HepG2 (cell line): ENCODE results near the gene HSDL2. TPM values are rescaled to one million over a fixed set of nuclear protein-coding genes. Genes with fewer than 3 reads are reported as not detected.

ENCODE experiments used
- CCDC6 ChIP-seq: sonication (generic); formaldehyde crosslinking; IDR thresholded peaks from 2 replicates; pipeline ENCODE4 v1.8.1; 2022; ENCODE audit warnings: mild to moderate bottlenecking, missing genetic modification reagents, moderate library complexity
- HMG20A ChIP-seq: IDR thresholded peaks from 2 replicates; pipeline ENCODE4 v1.6.1; 2016; ENCODE audit warnings: borderline replicate concordance
- KLF12 ChIP-seq: sonication (generic); formaldehyde crosslinking; IDR thresholded peaks from 2 replicates; pipeline ENCODE4 v1.4.0; 2020; ENCODE audit warnings: missing genetic modification reagents, borderline replicate concordance
- LCORL ChIP-seq, 2 experiments: fragments of 450-650 bp in 1 of 2; sonication (generic) in 1 of 2; formaldehyde crosslinking in 1 of 2; IDR thresholded peaks; 2 replicates each; pipeline versions ENCODE4 v1.5.0 to v1.6.1; 2017 to 2020; ENCODE audit warnings: antibody characterized with exemption in 1 of 2, missing genetic modification reagents in 1 of 2
- POLR2AphosphoS5 ChIP-seq: IDR thresholded peaks from 2 replicates; pipeline ENCODE4 v1.6.1; 2012; ENCODE audit warnings: low read depth, low read length
- SMAD3 ChIP-seq: sonication (generic); formaldehyde crosslinking; IDR thresholded peaks from 2 replicates; pipeline ENCODE4 v1.4.0; 2020; ENCODE audit warnings: missing genetic modification reagents
- STAG1 ChIP-seq: sonication (generic); formaldehyde crosslinking; IDR thresholded peaks from 2 replicates; pipeline ENCODE4 v1.4.0; 2020; ENCODE audit warnings: missing genetic modification reagents
- U2AF1 ChIP-seq: fragments of 200-400 bp; formaldehyde crosslinking; optimal IDR thresholded peaks from 2 replicates; pipeline ENCODE3; 2017; ENCODE audit warnings: mild to moderate bottlenecking, low read depth, low read length
- ZNF224 ChIP-seq: sonication (generic); formaldehyde crosslinking; IDR thresholded peaks from 2 replicates; pipeline ENCODE4 v1.5.0; 2020; ENCODE audit warnings: mild to moderate bottlenecking, missing genetic modification reagents
- ZNF263 ChIP-seq: sonication (generic); formaldehyde crosslinking; IDR thresholded peaks from 2 replicates; pipeline ENCODE4 v1.4.0; 2020; ENCODE audit warnings: missing genetic modification reagents
- ZNF329 ChIP-seq: sonication (generic); formaldehyde crosslinking; IDR thresholded peaks from 2 replicates; pipeline ENCODE4 v1.9.0; 2021; ENCODE audit warnings: low read depth, mild to moderate bottlenecking, missing genetic modification reagents
- ZNF557 ChIP-seq: sonication (generic); formaldehyde crosslinking; IDR thresholded peaks from 2 replicates; pipeline ENCODE4 v1.4.0; 2020; ENCODE audit warnings: missing genetic modification reagents
- ZSCAN21 ChIP-seq: sonication (generic); formaldehyde crosslinking; IDR thresholded peaks from 2 replicates; pipeline ENCODE4 v1.8.0; 2022; ENCODE audit warnings: mild to moderate bottlenecking, missing genetic modification reagents, moderate library complexity, borderline replicate concordance
- polyA plus RNA-seq, 8 experiments: library from polyadenylated mRNA; depleted of rRNA in 3 of 8; stranded (reverse) in 7 of 8; unstranded in 1 of 8; fragments of >200 nt; fragmentation: Illumina TruSeq in 4 of 8; extraction: Trizol in 4 of 8; gene quantifications; 2 replicates each; pipeline versions ENCODE4 v1.2.1 to v1.2.3, GENCODE V29; 2011 to 2016; ENCODE audit warnings: low read depth in 4 of 8, missing spikeins in 1 of 8, mixed read lengths in 1 of 8; ENCODE audit not compliant: insufficient read depth in 1 of 8
- total RNA-seq, 5 experiments: library from RNA; depleted of rRNA; stranded (reverse); fragments of >200 nt; fragmentation: Illumina TruSeq; extraction: Trizol; gene quantifications; 2 replicates each; pipeline ENCODE4 v1.2.3, GENCODE V29; 2016; ENCODE audit warnings: low read depth in 1 of 5
- TF ChIP-seq, protein P1 (sequence below): sonication (generic); formaldehyde crosslinking; IDR thresholded peaks from 2 replicates; pipeline ENCODE4 v1.4.0; 2020; ENCODE audit warnings: mild to moderate bottlenecking, missing genetic modification reagents
- TF ChIP-seq, protein P2 (sequence below): sonication (generic); formaldehyde crosslinking; conservative IDR thresholded peaks from 2 replicates; pipeline ENCODE4 v1.4.0; 2020; ENCODE audit warnings: missing genetic modification reagents
- TF ChIP-seq, protein P3 (sequence below): sonication (generic); formaldehyde crosslinking; IDR thresholded peaks from 2 replicates; pipeline ENCODE4 v1.8.1; 2023; ENCODE audit warnings: mild to moderate bottlenecking, moderate library complexity, missing genetic modification reagents
- TF ChIP-seq, protein P4 (sequence below): IDR thresholded peaks from 2 replicates; pipeline ENCODE4 v1.6.1; 2016; ENCODE audit warnings: missing compliant biosample characterization, missing genetic modification reagents, borderline replicate concordance
- TF ChIP-seq, protein P5 (sequence below): sonication (generic); formaldehyde crosslinking; IDR thresholded peaks from 2 replicates; pipeline ENCODE4 v1.5.1; 2020; ENCODE audit warnings: missing genetic modification reagents, mild to moderate bottlenecking, borderline replicate concordance
- TF ChIP-seq, protein P6 (sequence below): sonication (generic); formaldehyde crosslinking; IDR thresholded peaks from 2 replicates; pipeline ENCODE4 v1.5.0; 2020; ENCODE audit warnings: mild to moderate bottlenecking, missing genetic modification reagents, moderate library complexity

The HSDL2 gene
- total and polyA plus RNA-seq, 2 of the 13 experiments (the other 11 are each of a cell fraction or from before 2014, with no cell fraction given): 55.3 to 80.2 TPM

DNA sequence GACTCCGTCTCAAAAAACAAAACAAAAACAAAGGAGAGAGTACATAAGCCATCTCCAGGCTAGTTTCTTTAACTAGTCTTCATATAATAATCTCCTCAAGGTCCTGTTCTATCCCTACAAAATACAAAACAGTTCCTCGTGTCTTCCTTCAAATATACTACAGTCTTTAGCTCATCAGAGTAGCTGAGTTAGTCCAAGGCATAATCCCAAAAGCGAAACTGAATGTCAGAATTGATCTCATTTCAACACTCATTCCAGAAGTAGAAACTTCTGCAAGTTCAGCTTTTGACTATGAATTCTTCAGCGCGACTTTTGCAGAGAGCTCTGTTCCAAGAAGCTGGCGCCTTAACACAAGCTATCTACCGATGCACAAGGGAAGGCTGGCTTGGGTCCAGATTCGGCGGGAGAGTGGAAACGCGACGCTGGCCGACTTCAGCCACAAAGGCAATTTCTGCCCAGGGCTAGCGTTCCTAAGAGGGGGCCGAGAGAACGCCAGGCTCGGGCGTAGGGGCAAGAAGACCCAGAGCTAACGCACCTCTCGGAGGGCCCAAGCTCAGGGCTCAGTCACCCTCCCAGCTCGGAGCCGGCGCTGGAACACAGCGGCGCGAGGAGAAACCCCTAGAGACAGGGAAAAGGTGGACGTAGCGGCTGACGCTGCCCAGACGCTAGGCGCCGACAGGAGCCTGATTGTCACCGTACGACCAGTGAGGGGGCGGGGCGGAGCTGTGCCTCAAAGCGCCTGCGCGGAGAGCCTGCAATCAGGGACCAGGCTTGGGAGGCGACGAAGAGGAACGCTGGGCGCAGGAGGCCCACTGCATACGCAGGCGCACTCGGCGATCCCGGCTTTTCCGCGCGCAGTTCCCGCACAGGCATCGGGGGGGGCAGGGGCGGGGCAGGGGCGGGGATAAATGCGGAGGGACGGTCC is 469 bp upstream of the HSDL2 start (continued):
- TF ChIP-seq, protein P1, sequence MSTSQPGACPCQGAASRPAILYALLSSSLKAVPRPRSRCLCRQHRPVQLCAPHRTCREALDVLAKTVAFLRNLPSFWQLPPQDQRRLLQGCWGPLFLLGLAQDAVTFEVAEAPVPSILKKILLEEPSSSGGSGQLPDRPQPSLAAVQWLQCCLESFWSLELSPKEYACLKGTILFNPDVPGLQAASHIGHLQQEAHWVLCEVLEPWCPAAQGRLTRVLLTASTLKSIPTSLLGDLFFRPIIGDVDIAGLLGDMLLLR (CRISPR knock-in tag): no peak
- TF ChIP-seq, protein P2, sequence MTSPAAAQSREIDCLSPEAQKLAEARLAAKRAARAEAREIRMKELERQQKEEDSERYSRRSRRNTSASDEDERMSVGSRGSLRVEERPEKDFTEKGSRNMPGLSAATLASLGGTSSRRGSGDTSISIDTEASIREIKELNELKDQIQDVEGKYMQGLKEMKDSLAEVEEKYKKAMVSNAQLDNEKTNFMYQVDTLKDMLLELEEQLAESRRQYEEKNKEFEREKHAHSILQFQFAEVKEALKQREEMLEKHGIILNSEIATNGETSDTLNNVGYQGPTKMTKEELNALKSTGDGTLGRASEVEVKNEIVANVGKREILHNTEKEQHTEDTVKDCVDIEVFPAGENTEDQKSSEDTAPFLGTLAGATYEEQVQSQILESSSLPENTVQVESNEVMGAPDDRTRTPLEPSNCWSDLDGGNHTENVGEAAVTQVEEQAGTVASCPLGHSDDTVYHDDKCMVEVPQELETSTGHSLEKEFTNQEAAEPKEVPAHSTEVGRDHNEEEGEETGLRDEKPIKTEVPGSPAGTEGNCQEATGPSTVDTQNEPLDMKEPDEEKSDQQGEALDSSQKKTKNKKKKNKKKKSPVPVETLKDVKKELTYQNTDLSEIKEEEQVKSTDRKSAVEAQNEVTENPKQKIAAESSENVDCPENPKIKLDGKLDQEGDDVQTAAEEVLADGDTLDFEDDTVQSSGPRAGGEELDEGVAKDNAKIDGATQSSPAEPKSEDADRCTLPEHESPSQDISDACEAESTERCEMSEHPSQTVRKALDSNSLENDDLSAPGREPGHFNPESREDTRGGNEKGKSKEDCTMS (CRISPR knock-in tag): no peak
- TF ChIP-seq, protein P3, sequence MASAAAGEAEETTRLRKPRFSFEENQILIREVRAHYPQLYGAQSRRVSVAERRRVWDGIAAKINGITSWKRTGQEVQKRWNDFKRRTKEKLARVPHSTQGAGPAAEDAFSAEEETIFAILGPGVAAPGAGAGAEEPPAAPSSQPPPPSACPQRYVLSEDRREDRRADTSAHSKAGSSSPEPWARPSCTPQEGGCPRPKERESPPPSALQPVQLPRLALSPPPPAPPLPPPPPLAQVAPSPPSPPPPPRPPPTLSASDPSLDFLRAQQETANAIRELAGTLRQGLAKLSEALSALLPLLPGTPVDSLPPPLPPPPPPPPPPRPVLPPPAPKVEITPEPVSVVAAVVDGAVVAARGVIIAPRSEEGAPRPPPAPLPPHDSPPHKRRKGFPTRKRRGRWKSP (CRISPR knock-in tag): peak; percentile 90
- TF ChIP-seq ZNF263 (peak; percentile 45; the same call in 1 of the 2 replicates), ZNF224 (CRISPR knock-in tag) (0 out of 2 replicates have a peak, but pooled peaks have one; percentile 44), STAG1 (no peak; the same call in 1 of the 2 replicates), HMG20A (peak; percentile 7; the same call in 1 of the 2 replicates), ZNF557 (CRISPR knock-in tag) (no peak), CCDC6 (CRISPR knock-in tag) (0 out of 2 replicates have a peak, but pooled peaks have one; percentile 48), LCORL (IDR thresholded peaks at IDR 0.05) (no peak), LCORL (CRISPR knock-in tag; IDR thresholded peaks at IDR 0.05) (no peak), POLR2AphosphoS5 (peak; percentile 93), SMAD3 (CRISPR knock-in tag) (0 out of 2 replicates have a peak, but pooled peaks have one; percentile 22), ZSCAN21 (peak; percentile 35; the same call in 1 of the 2 replicates), ZNF329 (CRISPR knock-in tag) (no peak), KLF12 (CRISPR knock-in tag) (peak; percentile 79), U2AF1 (no peak)
- TF ChIP-seq, protein P4, sequence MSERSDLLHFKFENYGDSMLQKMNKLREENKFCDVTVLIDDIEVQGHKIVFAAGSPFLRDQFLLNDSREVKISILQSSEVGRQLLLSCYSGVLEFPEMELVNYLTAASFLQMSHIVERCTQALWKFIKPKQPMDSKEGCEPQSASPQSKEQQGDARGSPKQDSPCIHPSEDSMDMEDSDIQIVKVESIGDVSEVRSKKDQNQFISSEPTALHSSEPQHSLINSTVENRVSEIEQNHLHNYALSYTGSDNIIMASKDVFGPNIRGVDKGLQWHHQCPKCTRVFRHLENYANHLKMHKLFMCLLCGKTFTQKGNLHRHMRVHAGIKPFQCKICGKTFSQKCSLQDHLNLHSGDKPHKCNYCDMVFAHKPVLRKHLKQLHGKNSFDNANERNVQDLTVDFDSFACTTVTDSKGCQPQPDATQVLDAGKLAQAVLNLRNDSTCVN (CRISPR knock-in tag): no peak
- TF ChIP-seq, protein P5, sequence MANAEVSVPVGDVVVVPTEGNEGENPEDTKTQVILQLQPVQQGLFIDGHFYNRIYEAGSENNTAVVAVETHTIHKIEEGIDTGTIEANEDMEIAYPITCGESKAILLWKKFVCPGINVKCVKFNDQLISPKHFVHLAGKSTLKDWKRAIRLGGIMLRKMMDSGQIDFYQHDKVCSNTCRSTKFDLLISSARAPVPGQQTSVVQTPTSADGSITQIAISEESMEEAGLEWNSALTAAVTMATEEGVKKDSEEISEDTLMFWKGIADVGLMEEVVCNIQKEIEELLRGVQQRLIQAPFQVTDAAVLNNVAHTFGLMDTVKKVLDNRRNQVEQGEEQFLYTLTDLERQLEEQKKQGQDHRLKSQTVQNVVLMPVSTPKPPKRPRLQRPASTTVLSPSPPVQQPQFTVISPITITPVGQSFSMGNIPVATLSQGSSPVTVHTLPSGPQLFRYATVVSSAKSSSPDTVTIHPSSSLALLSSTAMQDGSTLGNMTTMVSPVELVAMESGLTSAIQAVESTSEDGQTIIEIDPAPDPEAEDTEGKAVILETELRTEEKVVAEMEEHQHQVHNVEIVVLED (CRISPR knock-in tag): peak; percentile 91
- TF ChIP-seq, protein P6, sequence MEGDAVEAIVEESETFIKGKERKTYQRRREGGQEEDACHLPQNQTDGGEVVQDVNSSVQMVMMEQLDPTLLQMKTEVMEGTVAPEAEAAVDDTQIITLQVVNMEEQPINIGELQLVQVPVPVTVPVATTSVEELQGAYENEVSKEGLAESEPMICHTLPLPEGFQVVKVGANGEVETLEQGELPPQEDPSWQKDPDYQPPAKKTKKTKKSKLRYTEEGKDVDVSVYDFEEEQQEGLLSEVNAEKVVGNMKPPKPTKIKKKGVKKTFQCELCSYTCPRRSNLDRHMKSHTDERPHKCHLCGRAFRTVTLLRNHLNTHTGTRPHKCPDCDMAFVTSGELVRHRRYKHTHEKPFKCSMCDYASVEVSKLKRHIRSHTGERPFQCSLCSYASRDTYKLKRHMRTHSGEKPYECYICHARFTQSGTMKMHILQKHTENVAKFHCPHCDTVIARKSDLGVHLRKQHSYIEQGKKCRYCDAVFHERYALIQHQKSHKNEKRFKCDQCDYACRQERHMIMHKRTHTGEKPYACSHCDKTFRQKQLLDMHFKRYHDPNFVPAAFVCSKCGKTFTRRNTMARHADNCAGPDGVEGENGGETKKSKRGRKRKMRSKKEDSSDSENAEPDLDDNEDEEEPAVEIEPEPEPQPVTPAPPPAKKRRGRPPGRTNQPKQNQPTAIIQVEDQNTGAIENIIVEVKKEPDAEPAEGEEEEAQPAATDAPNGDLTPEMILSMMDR: peak; percentile 47
